Activated gamma-delta T cell (primary cell): ENCODE measurements around the gene MBTD1.
"Not testable (repeated sequence)": the region's sequence is repeated elsewhere in the genome, so short reads cannot be mapped to it uniquely, and the experiment has no call there.

Experiments used
- DNase-seq: peaks from one replicate; lab custom pipeline; 2025; lab: John Stamatoyannopoulos, UW
- total RNA-seq, 2 donors: gene quantifications; one replicate each; lab custom pipeline; 2026; lab: John Stamatoyannopoulos, UW

Gene MBTD1
- 51.3 to 65.0 reads per million in 2 donors for total RNA-seq

GRCh38 chr17:51259564-51260236 lies at the start of gene MBTD1:
TSS of gene MBTD1 (minus strand) at chr17:51260049. CDS start at chr17:51225161, 34,888 bp downstream.
- peak; percentile 94 for DNase-seq

GRCh38 chr17:51305182-51305581 lies 45.3 kb upstream of the MBTD1 start:
- DNase-seq = no peak

- no peak for DNase-seq
These were observed 40.0 kb upstream of the MBTD1 start for GRCh38 chr17:51299859-51300258.

- DNase-seq = no peak
These were observed 38.9 kb upstream of the MBTD1 start for GRCh38 chr17:51298508-51299371.

- not testable (repeated sequence) for DNase-seq
These were observed 34.5 kb upstream of the MBTD1 start for GRCh38 chr17:51294338-51294737.

GRCh38 chr17:51289696-51290111 lies 29.9 kb upstream of the MBTD1 start:
- DNase-seq = no peak

GRCh38 chr17:51287412-51287811 lies 27.6 kb upstream of the MBTD1 start:
- no peak for DNase-seq

GRCh38 chr17:51279183-51279582 lies 19.3 kb upstream of the MBTD1 start:
- no peak for DNase-seq

- no peak for DNase-seq
These were observed 15.5 kb upstream of the MBTD1 start for GRCh38 chr17:51275381-51275780.

- no peak for DNase-seq
These were observed 13.0 kb upstream of the MBTD1 start for GRCh38 chr17:51272812-51273211.

- DNase-seq = no peak
These were observed 10.8 kb upstream of the MBTD1 start for GRCh38 chr17:51270636-51271035.

GRCh38 chr17:51269991-51270390 lies 10.1 kb upstream of the MBTD1 start:
- no peak for DNase-seq

- not testable (repeated sequence) for DNase-seq
These were observed 4.6 kb upstream of the MBTD1 start for GRCh38 chr17:51264466-51264865.

GRCh38 chr17:51263006-51263405 lies 3.2 kb upstream of the MBTD1 start:
- no peak for DNase-seq

GRCh38 chr17:51261024-51261963 lies 1.4 kb upstream of the MBTD1 start:
- DNase-seq = no peak

- DNase-seq = peak; percentile 91
These were observed 581 bp upstream of the MBTD1 start, which contains the start of gene UTP18 for GRCh38 chr17:51260237-51261023. TSS of gene UTP18 (plus strand) at chr17:51260546. CDS start at chr17:51260585, 39 bp downstream.

GRCh38 chr17:51258756-51259563 lies 889 bp downstream of the MBTD1 start:
- DNase-seq = no peak

- no peak for DNase-seq
These were observed 2.4 kb downstream of the MBTD1 start for GRCh38 chr17:51257150-51258081.

- DNase-seq = no peak
These were observed 3.7 kb downstream of the MBTD1 start for GRCh38 chr17:51256101-51256500.
